Left lobe of liver (tissue), 2 donors: ENCODE results near the gene TUFT1. TPM values are rescaled to one million over a fixed set of nuclear protein-coding genes. Genes with fewer than 3 reads are reported as not detected.
A peak's percentile ranks its signal among the peaks of the same experiment; 100 is the strongest.

ENCODE experiments used
- ATAC-seq: fragments of 200-7000 bp; cut with Tn5 transposase; one replicate; pipeline ENCODE4 v1.9.1; 2020; ENCODE audit warnings: mild to moderate bottlenecking, moderate library complexity
- DNase-seq: peaks from one replicate; pipeline ENCODE4 v3.0.0-alpha.2; 2020; ENCODE audit warnings: low spot score
- total RNA-seq: library from RNA; stranded (reverse); gene quantifications from one replicate; pipeline ENCODE4 v1.2.1, GENCODE V29; 2021
- donor health status: DM: no; HTN: no; CAD: no; lungs with moderate emphysema.
- donor health status: DM: no; HTN: yes; CAD: no.

The TUFT1 gene
- total RNA-seq, 1 donor from 2014 or later = 1.4 TPM

DNA sequence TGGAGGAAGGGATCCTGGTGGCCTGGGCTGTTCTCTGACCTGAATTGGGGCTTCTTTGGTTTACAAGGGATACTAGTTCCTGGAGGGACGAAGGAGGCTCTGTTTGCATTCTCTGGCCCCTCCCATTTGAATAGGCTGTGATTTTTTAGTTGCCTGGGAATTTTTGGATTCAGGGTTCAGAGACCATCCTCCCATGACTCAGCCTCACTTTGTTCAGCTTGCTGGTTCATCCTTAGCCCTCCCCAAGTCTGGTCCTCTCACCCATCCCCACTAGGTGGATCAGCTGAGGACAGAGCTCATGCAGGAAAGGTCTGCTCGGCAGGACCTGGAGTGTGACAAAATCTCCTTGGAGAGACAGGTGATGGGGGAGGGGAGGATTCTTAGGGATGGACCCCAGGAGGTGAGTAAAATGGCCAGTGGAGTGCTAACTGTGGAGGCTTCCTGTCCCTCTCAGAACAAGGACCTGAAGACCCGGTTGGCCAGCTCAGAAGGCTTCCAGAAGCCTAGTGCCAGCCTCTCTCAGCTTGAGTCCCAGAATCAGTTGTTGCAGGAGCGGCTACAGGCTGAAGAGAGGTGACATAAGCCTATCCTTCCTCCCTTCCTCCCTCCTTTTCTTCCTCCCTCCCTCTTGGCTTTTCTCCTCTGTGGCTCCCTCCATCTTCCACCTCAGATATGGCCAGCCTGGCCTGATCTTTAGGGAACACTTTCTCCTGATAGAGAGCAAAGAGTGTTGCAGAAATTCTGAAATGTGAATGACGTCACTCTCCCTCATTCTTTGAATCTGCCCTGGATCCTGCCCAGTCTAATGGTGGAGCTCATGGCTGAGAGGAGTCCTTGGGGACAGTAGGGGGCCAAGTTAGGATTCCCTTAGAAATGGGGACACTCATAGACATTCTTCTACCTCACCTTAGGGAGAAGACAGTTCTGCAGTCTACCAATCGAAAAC is 4.5 kb upstream of the TUFT1 start:
- no peak for ATAC-seq
- DNase-seq = no peak

- ATAC-seq = no peak
- no peak for DNase-seq
These were observed 3.6 kb upstream of the TUFT1 start for GRCh38 chr1:151536499-151536898.

DNA sequence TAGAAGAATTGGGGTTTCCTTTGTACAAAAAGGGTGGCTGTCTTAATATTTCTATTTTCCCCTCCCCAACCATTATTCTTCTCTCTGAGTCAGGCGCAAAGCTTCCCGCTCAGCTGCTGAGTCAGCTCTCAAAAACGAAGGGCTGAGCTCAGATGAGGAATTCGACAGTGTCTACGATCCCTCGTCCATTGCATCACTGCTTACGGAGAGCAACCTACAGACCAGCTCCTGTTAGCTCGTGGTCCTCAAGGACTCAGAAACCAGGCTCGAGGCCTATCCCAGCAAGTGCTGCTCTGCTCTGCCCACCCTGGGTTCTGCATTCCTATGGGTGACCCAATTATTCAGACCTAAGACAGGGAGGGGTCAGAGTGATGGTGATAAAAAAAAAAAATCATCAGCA is 3.0 kb upstream of the TUFT1 start:
- ATAC-seq (no peak), DNase-seq (no peak)

- peak; percentile 80 for ATAC-seq
- peak; percentile 90 for DNase-seq
These were observed 638 bp upstream of the TUFT1 start for GRCh38 chr1:151539321-151540020.

DNA sequence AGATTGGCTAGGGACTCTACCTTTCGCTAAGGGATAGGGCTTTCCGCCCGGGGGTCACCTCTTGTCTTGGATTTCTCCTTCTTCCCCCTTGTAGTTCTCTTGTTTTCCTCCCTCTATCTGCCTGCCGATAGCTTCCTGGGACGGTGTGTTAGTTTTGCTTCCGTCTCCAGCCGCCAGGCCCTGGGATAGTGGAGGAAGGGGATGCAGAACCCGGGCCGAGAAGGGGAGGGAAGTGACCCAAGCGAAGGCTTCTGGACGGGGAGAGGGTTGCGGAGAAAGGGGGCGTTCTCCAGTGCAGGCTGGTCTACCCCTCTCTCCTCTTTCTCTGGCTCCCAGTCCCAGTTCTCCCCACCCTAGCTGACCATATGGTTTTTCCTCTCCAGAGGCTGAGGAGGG is 871 bp downstream of the TUFT1 start:
- ATAC-seq (no peak), DNase-seq (no peak)

GRCh38 chr1:151541752-151542151 is 1.6 kb downstream of the TUFT1 start:
- no peak for DNase-seq
- ATAC-seq = no peak

DNA sequence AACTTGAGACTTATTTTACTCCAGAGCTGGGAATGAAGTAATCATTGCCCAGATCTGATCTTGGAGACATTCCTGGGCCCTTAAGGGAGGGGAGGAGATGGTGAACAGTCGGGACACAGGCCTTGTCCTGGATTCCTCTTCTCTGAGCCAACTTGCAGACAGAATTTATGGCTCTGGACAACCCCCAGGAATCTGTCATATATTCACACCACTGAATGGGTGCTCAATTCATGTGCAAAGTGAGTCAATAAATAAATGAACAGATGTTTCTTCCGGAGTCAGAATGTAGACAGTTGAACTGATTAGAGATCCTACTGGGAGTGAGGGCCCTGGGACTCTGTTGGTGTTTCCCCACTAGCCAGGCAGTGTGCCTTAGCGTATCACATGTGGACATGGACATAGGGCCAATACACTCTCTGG is 2.6 kb downstream of the TUFT1 start:
- ATAC-seq = no peak
- DNase-seq = no peak

DNA sequence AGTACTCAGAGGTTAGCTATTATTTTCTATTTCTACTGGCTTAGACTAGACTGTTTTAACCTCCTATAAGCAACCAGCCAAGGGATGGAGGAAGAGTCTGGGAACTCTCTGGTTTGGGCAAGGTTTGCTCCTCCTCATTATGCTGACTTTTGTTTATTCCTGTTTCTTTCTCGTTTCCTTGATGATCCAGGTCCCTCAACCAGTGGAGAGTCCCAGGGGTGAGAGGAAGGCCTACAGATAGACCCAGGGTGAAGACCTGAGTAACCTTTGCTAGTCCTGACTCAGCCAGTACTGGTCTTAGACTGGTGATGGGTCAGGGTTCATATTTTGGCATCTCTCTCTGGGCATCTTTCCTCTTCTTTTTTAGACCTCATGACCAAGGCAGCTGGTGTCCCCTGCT is 5.4 kb downstream of the TUFT1 start:
- no peak for DNase-seq
- ATAC-seq = no peak

DNA sequence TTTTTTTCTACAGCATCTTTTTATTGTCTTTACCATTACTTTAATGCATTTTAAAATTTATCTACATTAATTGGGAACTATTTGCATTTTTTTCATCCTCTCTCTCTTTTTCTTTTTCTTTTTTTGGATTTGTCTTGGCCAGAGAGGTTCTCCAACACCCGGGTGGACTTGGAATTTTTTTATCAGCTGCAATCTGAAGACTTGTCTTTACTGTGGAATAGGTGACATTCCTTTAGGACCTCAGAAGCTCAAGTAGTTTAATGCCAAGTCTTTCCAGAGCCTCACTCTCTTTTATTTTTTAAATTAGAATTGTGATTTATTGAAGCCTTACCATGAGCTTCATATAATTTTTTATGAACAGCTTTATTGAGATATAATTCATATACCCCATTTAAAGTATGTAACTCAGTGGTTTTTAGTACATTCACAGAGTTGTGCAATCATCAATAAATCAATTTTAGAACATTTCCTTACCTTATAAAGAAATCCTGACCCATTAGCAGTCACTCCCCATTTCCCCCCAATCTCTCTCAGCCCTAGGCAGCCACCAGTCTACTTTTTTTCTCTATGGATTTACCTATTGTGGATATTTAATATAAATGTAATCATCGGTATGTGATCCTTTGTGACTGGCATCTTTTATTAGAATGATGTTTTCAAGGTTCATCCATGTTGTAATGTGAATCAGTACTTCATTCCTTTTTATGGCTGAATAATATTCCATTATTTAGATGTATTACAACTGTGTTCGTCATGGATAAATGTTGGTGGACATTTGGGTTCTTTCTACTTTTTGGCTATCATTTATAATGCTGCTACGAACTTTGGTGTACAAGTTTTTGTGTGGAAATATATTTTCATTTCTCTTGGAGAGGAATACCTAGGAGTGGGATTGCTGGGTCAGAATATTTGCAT is 6.2 kb downstream of the TUFT1 start:
- DNase-seq = no peak
- no peak for ATAC-seq

DNA sequence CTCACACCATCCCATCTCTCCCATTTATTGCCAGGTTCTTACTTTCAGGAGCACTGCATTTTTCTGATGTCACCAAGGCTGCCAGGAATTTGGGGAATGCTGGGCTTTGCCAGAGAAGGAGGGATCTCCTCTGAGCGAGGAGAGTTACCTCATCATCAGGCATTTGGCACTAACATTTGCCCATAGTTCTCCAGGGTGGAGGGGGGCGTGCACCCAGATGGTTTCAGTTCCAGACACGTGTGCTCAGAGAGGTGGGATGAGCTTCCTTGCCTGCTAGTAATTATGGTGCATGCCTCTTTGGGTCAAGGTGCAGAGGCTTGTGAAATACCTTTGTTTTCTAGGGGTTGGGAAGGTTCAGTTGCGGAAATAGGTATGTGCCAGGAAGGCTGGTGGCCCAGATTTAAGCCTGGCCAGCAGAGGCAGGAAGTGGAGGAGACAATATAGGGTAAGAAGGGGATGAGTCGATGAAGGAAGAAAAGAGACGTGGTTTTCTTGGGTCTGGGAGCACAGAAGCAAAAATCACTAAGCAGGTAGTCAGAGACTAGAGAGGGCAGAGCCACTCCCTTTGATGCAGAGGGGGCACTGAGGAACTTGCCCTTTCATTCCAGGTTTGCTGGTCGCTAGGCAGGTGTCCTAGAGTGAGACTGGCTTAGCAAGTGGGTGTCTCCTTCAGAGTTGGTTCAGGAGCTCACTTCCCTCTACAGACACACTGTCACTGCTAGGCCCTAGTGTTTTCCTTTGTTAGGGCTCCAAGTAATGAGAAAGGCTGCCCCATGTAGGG is 7.2 kb downstream of the TUFT1 start:
- ATAC-seq (peak; percentile 95), DNase-seq (peak; percentile 91)

GRCh38 chr1:151547900-151548230 is 7.8 kb downstream of the TUFT1 start:
- DNase-seq (no peak), ATAC-seq (no peak)

DNA sequence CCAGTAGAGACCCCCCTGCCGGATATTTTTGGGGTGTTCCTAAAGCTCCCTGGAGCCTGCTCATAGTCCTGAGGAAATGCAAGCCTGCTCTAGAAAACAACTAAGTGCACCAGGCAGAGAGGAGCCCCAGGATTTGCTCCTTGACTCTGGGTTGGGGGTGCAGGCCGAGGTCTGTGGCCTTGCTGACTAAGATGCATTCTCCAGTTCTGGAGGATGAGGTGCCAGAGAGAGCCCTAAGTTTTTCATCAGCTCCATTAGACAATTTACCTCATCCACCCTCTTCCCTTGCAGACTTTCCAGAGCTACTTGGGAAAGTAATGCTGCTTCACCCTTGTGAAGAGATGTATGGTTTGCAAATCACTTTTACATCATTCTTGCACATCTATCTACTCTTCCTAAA is 9.1 kb downstream of the TUFT1 start:
- no peak for DNase-seq
- ATAC-seq = no peak

- DNase-seq (no peak), ATAC-seq (no peak)
These were observed 13.6 kb downstream of the TUFT1 start for GRCh38 chr1:151553659-151554058.

- no peak for ATAC-seq
- DNase-seq = no peak
These were observed 15.9 kb downstream of the TUFT1 start for GRCh38 chr1:151556052-151556451.

- DNase-seq (no peak), ATAC-seq (no peak)
These were observed 22.6 kb downstream of the TUFT1 start for GRCh38 chr1:151562661-151563060.

DNA sequence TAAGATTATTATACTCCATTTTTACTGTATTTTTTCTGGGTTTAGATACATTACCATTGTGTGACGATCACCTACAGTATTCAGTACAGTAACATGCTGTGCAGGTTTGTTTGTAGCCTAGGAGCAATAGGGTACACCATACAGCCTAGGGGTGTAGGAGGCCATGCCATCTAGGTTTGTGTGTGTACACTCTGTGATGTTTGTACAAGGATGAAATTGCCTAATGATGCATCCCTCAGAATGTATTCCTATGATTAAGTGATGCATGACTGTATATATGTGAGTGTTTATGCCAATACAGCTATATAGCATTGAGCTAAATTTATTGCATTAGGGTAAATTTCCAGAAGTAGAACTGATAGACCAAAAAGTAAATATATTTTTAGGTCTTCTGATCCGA is 23.3 kb downstream of the TUFT1 start:
- DNase-seq (no peak), ATAC-seq (no peak)

GRCh38 chr1:151565502-151566189 is 25.5 kb downstream of the TUFT1 start:
- no peak for DNase-seq
- no peak for ATAC-seq

DNA sequence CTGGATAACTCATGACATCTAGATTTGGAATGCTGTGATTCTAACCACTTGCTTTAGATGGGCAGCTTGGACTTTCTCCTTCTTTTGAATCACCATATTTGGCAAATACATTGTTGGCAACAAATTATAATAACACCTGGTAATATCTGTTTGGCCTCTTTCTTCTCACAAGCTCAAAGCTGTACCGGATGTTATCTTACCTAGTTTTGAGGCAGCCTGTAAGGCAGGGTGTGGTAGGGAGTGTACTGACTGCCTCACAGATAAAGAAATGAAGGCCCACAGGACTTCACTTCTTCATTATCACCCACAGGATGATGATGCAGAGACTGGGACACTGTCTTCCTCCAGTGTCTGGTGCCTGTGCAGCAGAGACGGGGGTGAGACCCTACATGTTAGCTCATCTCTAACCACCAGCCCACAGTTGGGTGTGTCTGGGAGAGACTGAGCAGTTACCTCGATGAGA is 28.5 kb downstream of the TUFT1 start:
- ATAC-seq (no peak), DNase-seq (no peak)

GRCh38 chr1:151570819-151571218 is 30.7 kb downstream of the TUFT1 start:
- ATAC-seq (no peak), DNase-seq (no peak)
